GM21423 (cell line): ENCODE results near the gene FYN.

ENCODE experiments used
- ATAC-seq: cut with Tn5 transposase; IDR thresholded peaks from one replicate; pipeline ENCODE4 v1.9.1; 2021; ENCODE audit warnings: mild to moderate bottlenecking, moderate library complexity; ENCODE audit not compliant: unreplicated experiment

The FYN gene

GRCh38 chr6:111753573-111753972, 119.7 kb downstream of the FYN start:
- no peak for ATAC-seq

GRCh38 chr6:111752476-111752875, 120.8 kb downstream of the FYN start:
- ATAC-seq, result no peak

GRCh38 chr6:111750753-111751673, 122.2 kb downstream of the FYN start:
- peak; percentile 90 for ATAC-seq

- no peak for ATAC-seq
These were observed 123.1 kb downstream of the FYN start for GRCh38 chr6:111750153-111750552.

GRCh38 chr6:111748231-111748647, 125.0 kb downstream of the FYN start:
- ATAC-seq, result no peak

GRCh38 chr6:111747829-111748228, 125.4 kb downstream of the FYN start:
- ATAC-seq, result no peak

- no peak for ATAC-seq
These were observed 125.9 kb downstream of the FYN start for GRCh38 chr6:111747396-111747795.

GRCh38 chr6:111746983-111747382, 126.3 kb downstream of the FYN start:
- no peak for ATAC-seq

- ATAC-seq, result no peak
These were observed 127.6 kb downstream of the FYN start for GRCh38 chr6:111745636-111746035.

GRCh38 chr6:111745186-111745585, 128.1 kb downstream of the FYN start:
- ATAC-seq, result no peak

- no peak for ATAC-seq
These were observed 129.2 kb downstream of the FYN start for GRCh38 chr6:111743862-111744692.

- no peak for ATAC-seq
These were observed 129.9 kb downstream of the FYN start for GRCh38 chr6:111743360-111743759.

- ATAC-seq, result peak; percentile 40
These were observed 131.9 kb downstream of the FYN start for GRCh38 chr6:111741177-111741952.

- no peak for ATAC-seq
These were observed 132.7 kb downstream of the FYN start for GRCh38 chr6:111740506-111740905.

- no peak for ATAC-seq
These were observed 134.0 kb downstream of the FYN start for GRCh38 chr6:111739257-111739696.

- ATAC-seq, result no peak
These were observed 134.6 kb downstream of the FYN start for GRCh38 chr6:111738631-111739030.

GRCh38 chr6:111738156-111738555, 135.1 kb downstream of the FYN start:
- ATAC-seq, result no peak

GRCh38 chr6:111737065-111737521, 136.2 kb downstream of the FYN start:
- ATAC-seq, result no peak

- ATAC-seq, result no peak
These were observed 137.1 kb downstream of the FYN start for GRCh38 chr6:111736005-111736608.
